Stimulated activated CD8-positive, alpha-beta memory T cell treated with anti-CD3 and anti-CD28 coated beads, Interleukin-7, amount 100 ng/mL, for 4 hours (primary cell): ENCODE measurements around the gene TRMT10C.
"Not testable (repeated sequence)": the region's sequence is repeated elsewhere in the genome, so short reads cannot be mapped to it uniquely, and the experiment has no call there.

Experiments
- DNase-seq, 2 donors: peaks; one replicate each; pipeline ENCODE4 v3.0.0-alpha.2; 2020; ENCODE audit warnings: low read depth in 2 of 2

The TRMT10C gene

GRCh38 chr3:101561630-101562328, at the start of gene TRMT10C:
Gene TRMT10C, plus strand, starts transcription at chr3:101561868. Its CDS starts 2,914 bp downstream, at chr3:101564782.
- peak; percentile 85 to 87 for DNase-seq

DNA sequence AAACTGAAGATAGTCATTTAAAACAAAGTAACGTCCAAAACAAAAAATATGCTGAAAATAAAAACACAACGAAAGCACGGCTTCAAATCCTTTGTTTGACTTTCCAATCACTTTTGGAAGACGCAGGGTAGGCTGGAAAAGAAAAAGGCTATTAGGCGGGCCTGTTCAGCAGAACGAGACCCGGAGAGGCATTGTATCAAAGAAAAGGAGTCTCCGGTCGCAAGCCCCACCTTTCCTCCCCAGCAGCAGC, 49.3 kb upstream of the TRMT10C start:
- DNase-seq: no peak

DNA sequence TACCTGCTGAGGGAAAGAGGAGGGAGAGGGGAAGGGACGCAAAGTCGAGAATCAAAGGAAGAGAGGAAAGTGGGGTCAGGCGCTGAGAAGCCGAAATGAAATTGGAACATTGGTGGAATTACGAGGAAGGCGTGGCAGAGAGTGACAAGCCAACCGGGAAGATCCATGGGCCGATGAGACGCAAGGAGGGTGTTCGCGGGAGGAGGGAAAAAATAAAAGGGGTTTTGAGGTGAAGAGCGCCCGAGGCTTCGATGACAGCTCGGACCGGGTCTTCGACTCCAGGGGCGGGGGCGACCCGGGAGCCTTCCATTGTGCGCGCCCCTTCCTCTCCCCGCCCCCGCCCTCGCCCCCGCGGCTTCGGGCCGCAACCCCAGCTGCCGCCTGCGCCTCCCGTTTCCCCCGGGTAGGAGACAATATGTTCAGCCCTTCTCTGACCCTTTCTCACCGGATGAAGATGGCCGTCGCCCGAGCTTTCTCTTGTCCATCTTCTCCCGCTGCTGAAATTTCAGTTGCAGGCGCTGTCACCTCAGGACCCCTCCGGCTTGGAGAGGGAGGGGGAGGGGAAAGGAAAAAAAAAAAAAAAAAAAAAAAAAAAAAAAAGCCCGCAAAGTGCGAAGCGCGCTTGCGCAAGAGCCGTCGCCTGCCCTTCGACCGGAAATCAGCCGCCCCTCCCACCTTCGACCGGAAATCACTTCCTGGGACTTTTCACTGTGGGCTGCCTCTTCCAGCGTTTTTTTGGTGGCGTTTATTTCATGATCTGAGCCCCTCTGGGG, 48.8 kb upstream of the TRMT10C start, which contains the start of gene SENP7:
Gene SENP7 (minus strand): TSS at position 567 of the 773 bp plus-strand sequence. CDS start 82 bp downstream, at position 485.
- peak; percentile 61 to 69 for DNase-seq

- DNase-seq: no peak
Observed at GRCh38 chr3:101513419-101513986, 48.2 kb upstream of the TRMT10C start.

GRCh38 chr3:101518421-101518871, 43.2 kb upstream of the TRMT10C start:
- peak in 1 of 2 donors; percentile 8 for DNase-seq

DNA sequence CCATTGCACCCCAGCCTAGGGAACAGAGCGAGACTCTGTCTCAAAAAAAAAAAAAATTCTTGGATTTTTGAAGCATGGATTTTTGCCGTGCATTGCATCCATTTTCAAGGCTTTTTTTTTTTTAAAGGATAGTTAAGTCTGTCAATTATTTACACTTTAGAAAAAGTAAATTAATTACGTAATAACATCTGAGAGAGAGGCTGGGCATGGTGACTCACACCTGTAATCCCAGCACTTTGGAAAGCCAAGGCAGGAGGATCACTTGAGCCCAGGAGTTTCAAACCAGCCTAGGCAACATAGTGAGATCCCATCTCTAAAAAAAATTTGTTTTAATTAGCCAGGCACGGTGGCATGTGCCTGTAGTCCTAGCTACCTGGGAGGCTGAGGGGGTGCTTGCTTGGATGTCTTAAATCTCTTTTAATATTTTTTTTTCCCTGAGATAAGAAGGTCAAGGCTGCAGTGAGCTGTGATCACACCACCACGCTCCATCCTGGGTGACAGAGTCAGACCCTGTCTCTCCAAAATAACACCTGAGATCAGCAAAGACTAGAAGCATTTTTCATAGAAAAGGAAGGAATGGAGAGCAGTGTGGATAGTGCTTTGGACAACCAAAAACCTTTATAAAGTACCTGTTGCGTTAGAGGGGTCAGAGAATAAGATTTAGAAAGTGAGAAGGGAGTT, 41.8 kb upstream of the TRMT10C start:
- no peak for DNase-seq

GRCh38 chr3:101521211-101521701, 40.4 kb upstream of the TRMT10C start:
- no peak for DNase-seq

DNA sequence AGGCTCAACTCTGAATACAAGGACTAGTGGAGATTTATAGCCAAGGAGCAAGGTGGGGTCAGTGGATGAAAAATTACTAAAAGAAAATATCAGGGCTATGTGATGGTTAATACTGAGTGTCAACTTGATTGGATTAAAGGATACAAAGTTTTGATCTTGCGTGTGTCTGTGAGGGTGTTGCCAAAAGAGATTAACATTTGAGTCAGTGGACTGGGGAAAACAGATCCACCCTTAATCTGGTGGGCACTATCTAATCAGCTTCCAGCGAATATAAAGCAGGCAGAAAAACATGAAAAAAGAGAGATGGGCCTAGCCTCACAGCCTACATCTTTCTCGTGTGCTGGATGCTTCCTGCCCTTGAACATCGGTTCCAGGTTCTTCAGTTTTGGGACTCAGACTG, 34.2 kb upstream of the TRMT10C start:
- no peak for DNase-seq

DNA sequence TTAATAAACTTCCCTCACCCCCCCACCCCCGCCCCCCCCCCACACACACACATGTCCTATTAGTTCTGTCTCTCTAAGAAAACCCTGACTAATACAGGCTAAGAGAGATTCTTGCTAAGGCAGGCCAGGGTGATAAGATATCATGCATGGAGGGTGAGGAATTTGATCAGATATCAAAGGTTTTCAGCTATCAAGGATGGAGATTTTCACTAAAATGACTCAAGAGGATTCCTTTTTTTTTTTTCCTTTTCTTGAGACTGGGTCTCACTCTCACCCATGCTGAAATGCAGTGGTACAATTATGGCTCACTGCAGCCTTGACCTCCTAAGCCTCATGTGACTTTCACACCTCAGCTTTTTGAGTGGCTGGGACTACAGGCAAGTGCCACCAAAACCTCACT, 33.8 kb upstream of the TRMT10C start:
- DNase-seq: no peak

- no peak for DNase-seq
Observed at GRCh38 chr3:101529816-101530685, 31.6 kb upstream of the TRMT10C start.

GRCh38 chr3:101530686-101531047, 31.0 kb upstream of the TRMT10C start:
- DNase-seq: no peak

DNA sequence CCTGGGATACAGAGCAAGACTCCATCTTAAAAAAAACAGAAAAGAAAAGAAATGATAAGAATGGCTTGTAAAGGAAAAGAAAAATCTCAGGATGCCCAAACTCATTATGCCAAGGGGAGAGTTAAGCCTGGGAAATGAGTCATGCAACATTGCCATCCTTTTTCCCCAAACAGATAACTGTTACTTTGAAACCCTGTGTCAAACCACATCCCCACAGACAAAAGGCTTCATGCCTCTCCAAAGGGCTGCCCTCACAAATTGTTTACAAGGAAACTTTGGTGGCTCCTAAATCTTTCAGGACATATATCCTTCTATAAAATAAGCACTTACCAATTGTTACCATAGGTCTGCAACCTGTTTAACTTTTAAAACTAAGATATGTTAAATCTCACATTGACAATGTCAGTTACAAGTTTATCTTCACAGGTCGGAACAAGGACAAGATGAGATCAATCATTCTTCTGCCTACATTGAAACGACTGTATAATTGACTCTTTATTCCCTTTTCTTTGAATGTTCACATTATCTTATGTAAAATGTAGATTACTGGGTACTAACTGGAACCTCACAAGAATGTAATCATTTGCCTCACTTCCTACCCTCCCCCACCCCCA, 30.1 kb upstream of the TRMT10C start:
- no peak for DNase-seq

DNA sequence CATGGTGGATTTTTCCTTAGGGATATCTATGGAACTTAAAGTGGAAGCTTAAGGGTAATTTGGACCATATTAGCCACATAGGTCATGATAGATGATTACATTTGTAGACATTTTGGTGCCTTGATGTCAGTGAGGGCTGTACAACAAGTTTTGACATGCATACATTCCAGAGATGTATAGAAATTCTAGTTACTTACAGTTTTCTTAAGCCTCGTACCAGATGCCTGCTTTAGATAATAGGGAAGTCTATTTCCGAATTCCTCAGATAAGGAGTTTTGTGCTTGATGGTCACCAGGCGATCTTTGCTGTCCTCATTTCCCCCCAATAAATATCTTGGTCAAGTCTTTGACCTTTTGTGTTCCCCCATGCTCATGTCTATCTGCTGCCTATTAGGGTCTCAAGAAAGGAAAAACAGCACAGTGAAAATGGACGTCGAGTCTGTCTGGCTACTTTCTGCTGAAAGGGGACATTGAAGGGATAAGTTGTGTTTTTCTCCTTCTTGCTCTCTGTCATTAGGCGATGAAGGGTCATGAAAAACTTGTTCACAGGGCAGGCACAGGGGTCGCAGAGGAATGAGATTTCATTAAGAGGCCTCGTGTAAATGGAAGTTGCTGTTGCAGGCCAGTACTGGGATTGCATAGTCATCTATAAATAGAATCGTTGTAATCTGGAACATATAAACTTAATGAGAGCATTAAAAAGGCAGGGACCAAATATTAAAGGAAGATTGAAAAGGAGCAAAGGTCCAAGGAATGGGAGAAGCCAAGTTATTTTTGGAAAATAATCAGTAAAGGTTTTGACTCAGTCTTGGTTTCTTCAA, 28.7 kb upstream of the TRMT10C start:
- DNase-seq: no peak

DNA sequence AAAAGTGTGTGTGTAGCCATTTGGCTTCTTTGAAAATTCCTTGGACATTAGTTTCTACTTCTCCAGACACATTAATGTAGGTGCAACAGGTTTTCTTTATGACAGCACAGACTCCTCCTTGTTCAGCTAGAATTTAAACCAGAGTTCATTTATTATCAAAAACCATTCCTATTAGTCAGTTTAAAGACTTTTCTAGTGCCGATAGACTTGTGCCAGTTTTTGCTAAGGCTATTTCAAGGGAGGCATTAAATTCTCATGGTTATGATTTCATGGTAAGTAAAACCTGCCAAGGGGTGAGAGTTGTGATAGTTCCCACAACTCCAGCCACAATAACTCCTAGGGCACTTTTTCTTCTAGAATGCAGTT, 28.1 kb upstream of the TRMT10C start:
- DNase-seq: no peak

DNA sequence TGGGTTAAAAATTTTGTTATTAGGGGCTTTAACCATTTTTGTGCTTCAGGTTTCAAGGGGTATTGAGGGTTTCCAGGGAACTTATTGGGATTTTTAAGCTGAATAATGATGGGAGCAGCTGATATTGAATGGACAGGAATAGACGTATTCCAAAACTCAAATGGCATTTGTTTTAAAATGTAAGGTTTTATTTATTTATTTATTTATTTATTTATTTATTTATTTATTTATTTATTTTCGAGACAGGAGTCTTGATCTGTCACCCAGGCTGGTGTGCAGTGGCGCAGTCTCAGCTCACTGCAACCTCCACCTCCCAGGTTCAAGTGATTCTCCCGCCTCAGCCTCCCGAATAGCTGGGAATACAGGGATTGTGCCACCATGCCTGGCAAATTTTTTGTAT, 26.4 kb upstream of the TRMT10C start:
- no peak for DNase-seq

- no peak for DNase-seq
Observed at GRCh38 chr3:101536266-101536665, 25.4 kb upstream of the TRMT10C start.

- DNase-seq: not testable (repeated sequence)
Observed at GRCh38 chr3:101536955-101537354, 24.7 kb upstream of the TRMT10C start.

GRCh38 chr3:101542957-101543356, 18.7 kb upstream of the TRMT10C start:
- no peak for DNase-seq

- DNase-seq: no peak
Observed at GRCh38 chr3:101544161-101544850, 17.4 kb upstream of the TRMT10C start.
